Neural crest cell (in vitro differentiated cells): ENCODE data around the gene F13A1. TPM values are rescaled to one million over a fixed set of nuclear protein-coding genes. Genes with fewer than 3 reads are reported as not detected.

ENCODE experiments used
- DNase-seq: peaks from one replicate; pipeline ENCODE4 v3.0.0; 2021; ENCODE audit warnings: low read depth, mixed read lengths, low spot score
- H3K27ac Mint-ChIP-seq: one replicate; pipeline ENCODE4 v1.8.0; 2021; ENCODE audit warnings: mild to moderate bottlenecking, mixed read lengths; ENCODE audit not compliant: unreplicated experiment
- H3K27me3 Mint-ChIP-seq: 2 replicates; pipeline ENCODE4 v1.8.0; 2021; ENCODE audit warnings: low read depth, mild to moderate bottlenecking, mixed read lengths
- H3K36me3 Mint-ChIP-seq: 2 replicates; pipeline ENCODE4 v1.8.0; 2021; ENCODE audit warnings: low read depth, mild to moderate bottlenecking, mixed read lengths
- H3K4me1 Mint-ChIP-seq: 2 replicates; pipeline ENCODE4 v1.8.0; 2021; ENCODE audit warnings: mixed read lengths
- H3K4me3 Mint-ChIP-seq: one replicate; pipeline ENCODE4 v1.8.0; 2021; ENCODE audit warnings: mild to moderate bottlenecking, mixed read lengths
- H3K9me3 Mint-ChIP-seq: 2 replicates; pipeline ENCODE4 v1.8.0; 2021; ENCODE audit warnings: mixed read lengths
- CTCF ChIP-seq: fragments of 200-600 bp; sonication (generic); conservative IDR thresholded peaks from 2 replicates; pipeline ENCODE4 v1.5.0; 2021; ENCODE audit warnings: antibody characterized with exemption, mild to moderate bottlenecking
- total RNA-seq: library from RNA; stranded (reverse); gene quantifications from 2 replicates; pipeline ENCODE4 v1.2.1, GENCODE V29; 2021

Gene F13A1
- total RNA-seq, 1 donor from 2014 or later = 0.70 TPM

GRCh38 chr6:6166064-6166463 lies 154.4 kb downstream of the F13A1 start:
- Mint-ChIP-seq H3K4me3 (no peak overlapping the region), H3K27ac (no peak overlapping the region), H3K9me3 (no peaks in the 10 kb centered on the region), H3K4me1 (no peaks in the 10 kb centered on the region), H3K27me3 (no peaks in the 10 kb centered on the region), H3K36me3 (no peaks in the 10 kb centered on the region)
- TF ChIP-seq CTCF = no peak
- DNase-seq = no peak

- H3K4me3 Mint-ChIP-seq = no peak overlapping the region
- H3K27me3 Mint-ChIP-seq = no peaks in the 10 kb centered on the region
- H3K4me1 Mint-ChIP-seq = no peaks in the 10 kb centered on the region
- H3K36me3 Mint-ChIP-seq = no peaks in the 10 kb centered on the region
- no peak for DNase-seq
- no peaks in the 10 kb centered on the region for H3K9me3 Mint-ChIP-seq
- no peak overlapping the region for H3K27ac Mint-ChIP-seq
- no peak for TF ChIP-seq CTCF
Measured at GRCh38 chr6:6164367-6164766, 156.1 kb downstream of the F13A1 start.

GRCh38 chr6:6154335-6154734 lies 166.1 kb downstream of the F13A1 start:
- no peak overlapping the region for H3K4me3 Mint-ChIP-seq
- H3K27me3 Mint-ChIP-seq = no peaks in the 10 kb centered on the region

GRCh38 chr6:6152060-6152459 lies 168.4 kb downstream of the F13A1 start:
- DNase-seq = no peak
- Mint-ChIP-seq H3K27me3 (no peaks in the 10 kb centered on the region), H3K9me3 (no peaks in the 10 kb centered on the region), H3K4me3 (no peak overlapping the region), H3K4me1 (no peaks in the 10 kb centered on the region), H3K36me3 (no peaks in the 10 kb centered on the region), H3K27ac (no peak overlapping the region)
- TF ChIP-seq CTCF = no peak

More at GRCh38 chr6:6154335-6154734, 166.1 kb downstream of the F13A1 start:
- Mint-ChIP-seq H3K36me3 (no peaks in the 10 kb centered on the region), H3K9me3 (no peaks in the 10 kb centered on the region), H3K4me1 (no peaks in the 10 kb centered on the region), H3K27ac (no peak overlapping the region)
- TF ChIP-seq CTCF = no peak
- no peak for DNase-seq

GRCh38 chr6:6148192-6148815 lies 172.2 kb downstream of the F13A1 start:
- no peak for TF ChIP-seq CTCF
- Mint-ChIP-seq H3K4me1 (no peaks in the 10 kb centered on the region), H3K27me3 (no peaks in the 10 kb centered on the region), H3K9me3 (peaks cover 3% of the 10 kb centered on the region), H3K4me3 (no peak overlapping the region), H3K36me3 (no peaks in the 10 kb centered on the region), H3K27ac (no peak overlapping the region)
- no peak for DNase-seq
